ENCODE results near the gene BANK1.
"Not testable (repeated sequence)": the region's sequence is repeated elsewhere in the genome, so short reads cannot be mapped to it uniquely, and the experiment has no call there.

The BANK1 gene

DNA sequence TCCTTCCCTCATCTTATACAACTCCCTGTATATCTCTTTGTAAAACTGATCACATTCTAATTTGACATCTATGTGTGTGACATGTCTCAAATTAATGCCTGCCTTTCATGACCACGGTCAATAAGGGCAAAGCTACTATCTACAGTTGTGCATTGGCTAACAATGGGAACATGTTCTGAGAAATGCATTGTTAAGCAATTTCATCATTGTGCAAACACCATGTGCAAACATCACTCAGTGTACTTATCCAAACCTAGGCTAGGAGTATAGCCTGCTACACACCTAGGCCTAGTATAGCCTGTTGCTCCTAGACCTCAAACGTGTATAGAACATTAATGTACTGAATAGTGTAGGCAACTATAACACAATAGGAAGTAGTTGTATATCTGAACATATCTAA, 95.0 kb downstream of the BANK1 start:
- no peak for DNase-seq (ENCODE audit: low read depth in 3 of 3)

DNA sequence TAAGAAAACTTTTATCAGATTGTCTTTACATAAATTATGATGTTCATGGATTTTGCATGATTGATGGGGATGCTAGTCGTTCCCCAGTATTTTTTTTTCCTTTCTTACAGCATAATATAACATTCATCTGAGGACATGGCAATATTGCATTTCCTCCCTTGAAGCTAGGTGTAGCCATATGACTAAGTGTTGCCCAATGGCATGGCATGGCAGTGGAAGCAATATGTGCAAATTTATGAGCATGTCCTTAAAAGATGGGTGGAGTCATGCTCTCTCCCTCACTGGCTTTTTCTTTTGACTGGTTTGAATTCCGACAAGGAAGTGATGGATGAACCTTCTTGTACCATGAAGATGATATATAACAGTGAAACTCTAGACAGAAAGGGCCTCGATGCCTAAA, 96.3 kb downstream of the BANK1 start:
- no peak for DNase-seq (ENCODE audit: low read depth in 3 of 3)

DNA sequence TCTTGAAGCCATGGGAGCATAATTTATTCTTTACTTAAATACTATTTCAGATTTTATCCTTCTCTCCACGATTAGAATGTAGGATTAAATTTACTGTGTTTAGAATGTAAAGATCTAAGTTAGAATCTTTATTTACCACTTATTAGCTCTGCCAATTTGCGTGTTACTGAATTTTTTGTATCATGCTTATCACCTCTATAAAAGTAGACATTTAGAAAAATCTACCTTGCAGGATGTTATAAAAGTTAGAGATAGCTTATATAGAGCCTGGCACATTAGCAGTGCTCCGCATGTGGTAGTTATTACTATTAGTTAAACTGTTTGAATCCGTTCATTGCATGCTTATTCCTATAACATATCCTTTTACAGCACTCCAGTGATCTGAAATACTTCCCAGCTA, 97.9 kb downstream of the BANK1 start:
- DNase-seq (ENCODE audit: low read depth in 3 of 3) = no peak

DNA sequence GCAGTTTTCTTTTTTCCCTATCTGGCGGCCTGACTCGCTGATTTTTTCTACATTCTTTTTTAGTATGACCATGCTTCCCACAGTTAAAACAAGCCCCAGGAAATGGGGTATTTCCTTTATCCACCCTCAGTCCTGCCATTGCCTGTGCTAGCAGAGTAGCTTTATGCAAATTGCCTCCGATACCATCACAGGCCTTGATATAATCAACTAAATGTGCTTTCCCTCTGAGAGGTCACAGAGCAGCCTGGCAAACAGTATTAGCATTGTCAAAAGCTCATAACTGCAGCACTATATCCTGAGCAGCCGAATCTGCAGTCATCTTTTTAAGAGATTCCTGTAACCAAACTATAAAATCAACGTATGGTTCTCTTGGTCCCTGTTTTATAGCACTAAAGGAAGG, 115.0 kb downstream of the BANK1 start:
- DNase-seq (ENCODE audit: low read depth in 3 of 3) = not testable (repeated sequence)

DNA sequence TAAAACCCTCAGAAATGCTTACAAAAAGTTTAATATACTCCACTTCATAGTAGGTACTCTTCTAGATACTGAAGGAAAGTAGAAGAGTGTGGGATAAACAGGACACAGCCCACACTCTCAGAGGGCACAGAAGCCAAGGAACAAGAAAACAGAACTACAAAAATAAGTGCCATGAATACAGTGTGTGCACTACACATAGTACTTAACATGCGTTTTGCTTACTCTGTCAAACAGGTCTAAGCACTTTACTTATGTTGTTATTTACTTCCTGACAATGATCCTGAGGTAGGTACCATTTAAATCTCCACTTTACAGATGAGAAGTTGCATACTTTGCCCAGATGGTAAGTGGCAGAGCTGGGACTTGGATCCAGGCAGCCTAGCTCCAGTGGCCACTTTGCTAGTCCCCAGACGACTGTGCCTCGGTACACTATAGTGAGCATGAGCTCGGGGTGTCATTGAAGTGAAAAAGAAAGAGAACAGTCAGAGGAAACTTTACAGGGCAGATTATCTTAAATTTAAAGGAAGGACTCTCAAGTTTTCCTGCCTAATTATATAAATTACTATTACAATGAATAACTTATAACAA, 120.3 kb downstream of the BANK1 start:
- DNase-seq (ENCODE audit: low read depth in 3 of 3) = no peak

DNA sequence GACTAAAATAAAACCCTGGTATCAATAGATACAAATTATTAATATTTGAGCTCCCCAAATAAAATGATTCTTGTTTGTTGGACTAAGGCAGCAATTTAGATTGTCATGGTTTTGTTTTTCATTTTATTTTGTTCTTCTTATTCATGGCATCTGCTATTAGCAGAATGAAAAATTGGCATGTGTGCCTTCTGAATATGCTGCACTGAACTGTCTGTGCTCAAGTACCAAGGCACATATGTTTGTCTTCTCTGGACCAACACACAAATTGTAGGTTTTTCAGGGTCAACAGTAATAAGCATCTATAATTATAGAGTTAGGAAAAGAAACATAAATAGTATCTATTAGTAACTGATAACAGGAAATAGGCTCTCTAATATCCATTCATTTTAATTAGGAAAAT, 121.1 kb downstream of the BANK1 start:
- DNase-seq (ENCODE audit: low read depth in 3 of 3) = no peak

DNA sequence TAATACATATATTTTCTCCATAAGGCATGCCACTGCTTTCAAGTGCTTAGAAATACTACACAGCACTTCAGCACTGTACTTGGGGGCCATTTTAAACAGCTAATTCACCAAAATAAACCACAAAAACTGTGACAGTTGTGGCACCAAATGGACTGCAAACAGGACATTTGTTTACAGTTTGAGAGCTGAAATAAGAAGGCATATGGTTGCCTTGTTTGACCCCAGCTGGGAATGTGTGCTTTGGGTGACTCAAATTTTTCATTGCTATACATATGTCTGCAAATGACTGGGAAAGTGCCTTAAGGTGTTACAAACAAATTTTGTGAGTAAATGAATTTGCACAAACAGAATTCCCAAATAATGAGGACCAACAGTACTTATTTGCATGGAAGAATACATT, 124.2 kb downstream of the BANK1 start:
- DNase-seq (ENCODE audit: low read depth in 3 of 3) = no peak

DNA sequence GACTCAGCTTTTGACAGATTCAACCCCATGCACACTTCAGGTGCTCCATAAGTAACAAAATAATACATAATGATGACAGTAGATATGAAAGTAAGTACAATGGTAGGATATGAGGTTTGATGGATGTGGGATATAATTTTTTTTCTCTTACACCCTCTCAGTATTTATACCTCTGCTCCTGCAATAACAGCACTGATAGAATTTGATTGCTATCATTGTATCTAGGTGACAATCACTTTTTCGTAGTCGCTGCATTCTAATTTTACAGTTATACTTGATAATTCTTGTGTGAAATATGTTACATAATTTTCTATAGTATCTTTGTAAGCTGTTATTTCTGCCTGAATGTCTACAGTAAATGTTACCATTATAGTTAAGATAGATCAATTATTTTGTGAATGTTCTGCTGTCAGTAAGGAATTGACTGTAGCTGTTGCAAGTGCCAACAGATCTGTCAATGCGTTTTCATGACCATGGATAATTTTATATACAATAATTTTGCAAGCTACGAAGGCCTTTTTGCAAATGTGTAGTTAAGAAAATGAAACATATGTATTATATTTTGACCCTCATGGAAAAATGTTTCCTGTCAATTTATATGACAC, 128.9 kb downstream of the BANK1 start:
- DNase-seq (ENCODE audit: low read depth in 3 of 3) = no peak

DNA sequence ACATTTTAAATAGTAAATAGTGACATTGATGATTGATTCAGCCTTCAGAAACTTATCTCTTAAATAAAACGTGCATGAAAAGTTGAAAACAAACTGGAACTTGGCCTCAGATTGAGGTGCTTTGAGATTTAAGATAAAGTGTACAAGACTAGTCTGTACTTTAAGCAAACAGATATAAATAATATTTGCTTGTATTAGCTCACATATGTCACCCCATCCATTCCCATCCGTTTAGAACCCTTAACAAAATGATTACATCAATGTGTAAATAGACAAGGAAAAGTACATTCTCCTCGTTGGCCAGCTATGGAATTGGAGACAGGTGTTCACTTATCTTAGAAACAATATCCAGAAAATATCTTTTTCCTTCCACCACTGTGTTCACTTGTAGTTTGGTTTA, 130.8 kb downstream of the BANK1 start:
- DNase-seq (ENCODE audit: low read depth in 3 of 3) = no peak

DNA sequence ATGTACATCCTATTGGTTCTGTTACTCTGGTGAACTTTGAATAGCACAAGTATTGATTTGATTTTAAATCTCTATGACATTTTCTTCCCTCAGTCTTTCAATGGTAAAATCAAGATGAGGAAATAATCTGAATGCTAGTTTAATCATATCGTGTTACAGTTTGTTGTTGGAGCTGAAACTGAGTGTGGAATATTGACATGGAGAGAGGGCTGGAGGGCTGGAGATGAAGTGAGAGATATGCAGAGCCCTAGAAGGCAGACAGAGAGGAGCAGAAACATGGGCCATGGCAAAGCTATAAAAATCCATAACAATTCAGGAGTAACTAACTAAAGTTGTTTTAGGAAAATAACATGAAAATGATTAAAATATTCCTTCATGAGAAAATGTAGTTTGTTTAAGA, 141.1 kb downstream of the BANK1 start:
- no peak for DNase-seq (ENCODE audit: low read depth in 3 of 3)

DNA sequence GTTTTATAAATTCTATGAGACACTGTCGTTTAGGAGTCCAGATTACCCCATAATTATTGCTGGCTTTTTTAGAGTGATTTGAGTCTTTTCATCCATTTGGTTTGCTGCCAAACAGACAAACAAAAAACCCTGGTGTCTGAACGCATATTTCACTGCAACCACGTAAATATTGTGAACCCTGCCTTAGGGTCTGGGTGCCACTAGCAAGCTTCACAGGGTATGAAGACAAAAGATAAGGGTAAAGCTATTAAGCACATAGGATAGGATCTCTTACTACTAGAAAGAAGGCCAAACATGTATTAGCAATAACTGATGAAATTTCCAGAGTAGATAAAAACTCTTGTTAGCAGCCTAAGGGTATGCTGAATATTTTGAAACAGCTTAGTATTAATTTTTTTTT, 143.3 kb downstream of the BANK1 start:
- no peak for DNase-seq (ENCODE audit: low read depth in 3 of 3)

DNA sequence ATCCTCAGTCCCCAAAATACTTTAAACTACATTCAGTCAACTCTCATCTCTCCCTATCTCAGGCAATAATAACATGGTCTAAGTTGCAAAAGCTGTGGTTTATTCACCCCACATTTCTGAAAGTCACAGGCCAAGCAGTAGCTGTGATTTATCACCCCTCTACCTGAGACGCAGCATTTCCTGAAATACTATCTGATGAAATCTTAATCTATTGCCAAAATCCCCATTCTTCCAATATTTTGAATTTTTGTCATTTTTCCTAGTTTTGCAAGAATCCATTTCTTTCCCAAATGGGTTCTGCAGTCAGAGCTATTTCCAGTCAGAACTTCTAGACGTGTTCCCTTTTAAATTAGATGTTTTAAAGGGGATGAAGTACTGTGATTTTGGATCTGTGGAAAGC, 148.3 kb downstream of the BANK1 start:
- DNase-seq (ENCODE audit: low read depth in 3 of 3) = no peak

DNA sequence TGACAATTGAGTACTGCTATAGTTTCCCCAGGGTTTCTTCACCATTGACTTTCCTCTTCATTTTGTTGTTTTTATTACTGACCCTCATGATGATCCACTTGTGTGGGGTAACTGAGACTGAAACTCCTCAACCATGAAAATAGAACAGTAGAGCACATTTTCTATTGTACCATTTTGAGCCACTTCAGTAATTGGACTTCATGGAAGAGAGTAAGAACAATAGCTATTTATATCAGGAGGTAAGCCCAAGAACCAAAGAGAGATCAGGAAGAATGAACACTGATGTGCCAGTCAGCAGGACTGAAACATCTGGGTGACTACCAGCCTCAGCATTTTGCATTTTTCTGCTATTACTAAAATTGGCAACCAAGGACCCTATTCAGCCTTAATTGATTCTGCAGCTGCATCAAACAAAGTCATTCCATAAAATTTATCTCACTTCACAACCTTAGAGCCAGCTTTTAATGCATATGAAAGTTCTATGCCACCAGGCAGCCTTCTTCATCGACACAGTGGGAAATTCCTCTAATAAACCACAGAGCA, 151.4 kb downstream of the BANK1 start:
- no peak for DNase-seq (ENCODE audit: low read depth in 3 of 3)

DNA sequence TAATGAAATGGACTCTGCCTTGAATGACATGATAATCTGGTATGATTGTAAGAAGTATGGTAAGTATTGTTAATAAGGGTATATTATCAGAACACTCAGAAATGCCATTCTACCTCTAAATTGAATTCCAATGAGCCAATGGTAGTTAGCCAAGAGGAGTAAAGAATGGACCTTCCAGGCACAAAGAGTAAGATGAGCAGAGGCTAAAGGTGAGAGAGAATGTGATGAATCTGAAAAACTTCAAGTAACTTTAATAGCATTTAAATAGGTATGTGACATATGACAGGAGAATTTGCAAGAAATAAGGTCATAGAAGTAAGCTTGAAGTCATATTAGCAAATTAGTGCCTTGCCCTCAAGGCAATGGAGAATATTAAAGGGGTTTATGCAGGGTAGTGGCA, 152.4 kb downstream of the BANK1 start:
- DNase-seq (ENCODE audit: low read depth in 3 of 3) = no peak

DNA sequence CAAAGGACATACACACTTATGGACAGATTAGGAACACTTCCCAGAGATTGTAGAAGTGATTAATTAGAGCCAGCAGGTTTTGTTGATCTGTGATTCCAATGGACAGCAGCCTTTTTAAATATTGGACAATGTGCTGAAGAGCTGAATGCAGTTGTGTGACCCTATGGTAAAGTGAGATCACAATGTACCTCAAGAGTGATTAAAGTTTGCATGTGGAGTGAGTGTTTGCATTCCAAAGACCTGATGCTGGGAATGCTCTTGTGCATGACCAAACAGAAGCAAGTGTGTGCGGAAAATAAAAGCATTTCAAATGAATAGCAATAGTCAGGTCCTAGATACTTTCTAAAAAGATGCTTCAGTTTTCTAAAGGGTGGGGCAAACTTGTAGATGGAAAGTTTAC, 154.1 kb downstream of the BANK1 start:
- DNase-seq (ENCODE audit: low read depth in 3 of 3) = no peak

DNA sequence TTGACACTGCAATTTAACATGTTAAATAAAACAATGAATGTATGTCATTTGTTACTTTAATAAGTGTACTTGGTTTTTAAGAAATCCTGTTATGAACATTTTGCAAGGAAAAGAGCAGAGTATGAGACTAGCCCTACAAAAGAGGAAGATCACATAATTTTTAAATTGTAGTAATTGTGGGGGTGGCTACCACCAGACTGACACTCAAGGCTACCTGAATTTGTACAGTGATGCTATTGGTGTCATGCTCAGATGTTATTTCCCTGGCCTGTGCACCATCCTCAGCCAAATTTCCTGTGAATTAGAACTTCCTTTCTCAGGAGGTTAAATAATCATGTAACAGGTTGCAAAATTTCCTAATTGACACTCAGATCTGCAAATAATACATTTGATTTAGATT, 157.5 kb downstream of the BANK1 start:
- no peak for DNase-seq (ENCODE audit: low read depth in 3 of 3)

DNA sequence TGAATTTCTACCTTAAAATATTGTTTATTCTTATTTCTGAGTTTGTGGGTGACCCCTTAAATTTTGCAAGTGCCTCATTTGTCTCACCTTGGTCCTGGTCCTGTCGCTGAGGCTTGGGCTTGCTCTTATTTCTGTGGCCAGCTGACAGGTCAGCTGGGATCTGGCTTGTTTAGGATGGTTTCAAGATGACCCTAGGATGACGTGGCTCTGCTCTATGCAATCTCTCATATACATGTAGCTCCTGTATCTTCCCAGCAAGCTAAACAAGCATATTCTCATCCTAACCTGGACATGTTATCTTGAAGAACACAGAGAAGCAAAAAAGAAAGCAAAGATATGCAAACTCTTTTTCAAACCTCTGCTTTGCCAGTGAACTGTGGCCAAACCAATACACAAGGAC, 158.4 kb downstream of the BANK1 start:
- DNase-seq (ENCODE audit: low read depth in 3 of 3) = no peak

DNA sequence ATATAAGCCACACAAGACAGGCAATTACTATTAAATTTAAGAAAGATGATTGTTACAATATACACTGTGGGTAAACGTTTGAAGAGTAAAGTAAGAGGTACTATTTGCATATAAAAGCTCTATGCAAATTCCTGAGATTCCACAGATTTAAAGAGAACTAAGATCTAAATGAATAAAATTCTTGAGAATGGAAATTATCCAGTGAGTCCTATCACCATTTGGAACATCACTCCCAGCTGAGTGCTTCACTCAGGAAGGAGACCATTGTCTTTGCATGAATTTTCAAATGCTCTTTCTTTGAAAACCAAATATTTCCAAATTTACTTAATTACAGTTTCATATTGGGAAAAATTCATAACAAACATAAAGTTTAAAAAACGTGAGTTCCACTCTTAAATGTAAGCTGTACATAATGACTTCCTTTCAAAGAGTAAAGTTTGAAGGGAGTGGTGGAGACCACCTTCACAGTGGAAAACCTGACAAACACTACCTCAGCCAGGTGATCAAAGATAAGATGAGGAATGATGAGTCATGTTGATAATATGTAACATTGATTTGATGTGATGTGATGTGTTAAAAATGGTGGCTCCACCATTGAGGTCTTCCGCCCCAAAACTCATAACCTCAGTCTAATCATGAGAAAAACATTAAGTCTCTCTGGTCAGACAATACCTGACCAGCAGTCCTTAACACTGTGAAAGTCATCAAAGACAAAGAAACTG, 159.9 kb downstream of the BANK1 start:
- DNase-seq (ENCODE audit: low read depth in 3 of 3) = no peak

DNA sequence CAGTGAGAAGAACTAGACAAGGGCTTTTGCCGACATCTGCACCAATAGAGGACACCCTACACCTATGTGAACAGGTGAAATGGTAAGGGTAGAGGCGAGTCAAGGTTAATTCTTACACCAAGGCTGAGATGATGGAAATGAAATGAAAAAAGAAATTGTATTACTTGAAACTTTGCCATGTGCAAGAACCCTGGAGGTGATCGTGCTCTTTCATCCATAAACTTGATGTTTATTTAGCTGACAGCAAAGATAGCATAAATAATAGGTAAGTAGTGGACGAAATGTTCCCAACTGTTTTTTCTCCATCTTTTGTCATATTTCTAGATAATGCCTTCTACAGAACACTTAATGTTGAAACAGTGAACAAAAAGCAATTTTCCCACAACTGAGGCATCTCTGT, 162.5 kb downstream of the BANK1 start:
- DNase-seq (ENCODE audit: low read depth in 3 of 3) = no peak

DNA sequence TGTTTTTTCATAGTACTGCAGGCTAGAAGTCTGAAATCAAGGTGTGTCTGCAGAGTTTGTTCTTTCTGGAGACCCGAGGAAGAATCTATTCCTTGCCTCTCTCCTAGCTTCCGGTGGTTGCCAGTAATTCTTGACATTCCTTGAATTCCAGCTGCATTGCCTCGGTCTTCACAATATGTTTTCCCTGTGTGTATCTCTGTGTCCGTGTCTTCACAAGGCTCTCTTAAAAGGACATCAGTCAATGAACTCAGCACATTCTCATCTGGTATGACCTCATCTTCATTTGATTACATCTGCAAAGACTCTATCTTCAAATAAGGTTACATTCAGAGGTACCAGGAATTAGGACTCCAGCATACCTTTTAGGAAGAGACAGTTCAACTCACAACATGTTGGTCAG, 163.4 kb downstream of the BANK1 start:
- DNase-seq (ENCODE audit: low read depth in 3 of 3) = no peak

DNA sequence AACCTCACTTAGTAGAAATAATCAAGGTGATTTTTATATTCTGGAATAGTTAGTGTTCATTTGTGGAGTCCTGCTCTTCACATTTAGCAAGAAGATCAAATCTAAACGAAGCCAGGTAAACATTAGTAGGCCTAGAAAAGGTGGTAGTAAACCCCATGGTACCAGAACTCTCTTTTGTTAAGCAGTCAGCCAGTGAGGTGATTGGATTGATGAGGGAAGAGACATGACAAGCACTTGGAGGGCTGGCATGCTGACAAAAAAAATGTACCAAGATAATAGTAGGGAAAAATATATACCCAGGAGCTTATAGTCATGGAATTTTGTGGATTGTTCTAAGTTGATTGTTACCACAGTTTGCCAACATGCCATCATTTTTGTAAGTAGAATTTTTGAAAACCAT, 163.8 kb downstream of the BANK1 start:
- DNase-seq (ENCODE audit: low read depth in 3 of 3) = no peak

DNA sequence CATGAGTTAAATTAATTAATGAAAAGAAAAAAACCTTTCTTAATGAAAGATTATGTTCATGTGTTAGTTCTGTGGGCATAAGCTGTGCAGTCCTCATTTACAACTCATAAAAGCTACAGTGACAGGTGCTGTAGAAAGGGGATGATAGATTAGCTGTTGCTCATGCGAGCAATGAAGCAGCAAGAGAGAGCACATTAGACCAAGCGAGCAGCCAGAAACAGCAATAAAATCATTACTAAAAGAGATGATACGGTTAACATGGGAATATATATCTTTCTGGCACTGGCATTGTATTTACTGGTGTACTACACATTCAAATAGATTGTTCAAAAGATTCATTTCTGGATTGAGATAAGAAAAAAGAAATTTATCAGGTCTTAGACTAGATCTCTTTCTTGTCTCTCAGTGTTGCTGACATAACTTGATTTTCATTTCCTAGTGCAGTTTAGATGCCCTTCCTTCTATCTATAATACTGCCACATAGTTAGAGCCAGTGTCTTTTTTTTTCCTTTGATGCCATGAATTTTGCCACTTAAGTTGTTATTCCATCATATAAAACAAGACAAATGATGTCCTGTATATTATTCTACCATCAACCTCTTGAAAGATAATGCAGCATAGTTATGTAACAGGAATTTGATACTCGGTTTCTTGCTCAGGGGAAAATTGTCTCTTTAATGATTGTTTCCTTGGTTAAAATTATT, 164.6 kb downstream of the BANK1 start:
- DNase-seq (ENCODE audit: low read depth in 3 of 3) = no peak

Data from stimulated activated CD4-positive, alpha-beta T cell treated with anti-CD3 and anti-CD28 coated beads, TNF-alpha, amount 100 ng/mL, for 24 hours (primary cell).